Measurements from ENCODE around the gene GRIK4.

GRIK4 gene

GRCh38 chr11:120707663-120708062 is 196.1 kb downstream of the GRIK4 start:
- Histone ChIP-seq H3F3A (ENCODE audit: insufficient read depth, low read length) (no peaks in the 10 kb centered on the region), H3K9me2 (ENCODE audit: low read depth, low read length) (no peaks in the 10 kb centered on the region), H2AFZ (ENCODE audit: low read length) (no peak overlapping the region), H3K4me1 (ENCODE audit: insufficient read depth, low read length, severe bottlenecking) (no peaks in the 10 kb centered on the region), H3K9ac (ENCODE audit: low read length) (no peak overlapping the region), H3K79me2 (ENCODE audit: insufficient read depth, low read length) (no peaks in the 10 kb centered on the region), H3K36me3 (ENCODE audit: insufficient read depth, low read length) (no peaks in the 10 kb centered on the region), H3K27me3 (ENCODE audit: insufficient read depth, low read length) (no peaks in the 10 kb centered on the region; the same call in 1 of the 2 replicates), H3K4me3 (ENCODE audit: low read depth, low read length, poor library complexity, severe bottlenecking) (no peak overlapping the region), H3K9me3 (ENCODE audit: low read length) (no peaks in the 10 kb centered on the region), H3K4me2 (ENCODE audit: low read length) (no peak overlapping the region), H3K27ac (ENCODE audit: low read depth, low read length, poor library complexity, severe bottlenecking) (no peak overlapping the region), H4K20me1 (ENCODE audit: insufficient read depth, low read length) (no peaks in the 10 kb centered on the region)
- TF ChIP-seq EZH2 (IDR thresholded peaks at IDR 0.05; ENCODE audit: borderline replicate concordance, low read length) = no peak
- no peak for TF ChIP-seq CTCF (IDR thresholded peaks at IDR 0.05; ENCODE audit: low read length)

- no peak overlapping the region for H3K4me3 ChIP-seq (ENCODE audit: low read depth, low read length, poor library complexity, severe bottlenecking)
- H3K9me2 ChIP-seq (ENCODE audit: low read depth, low read length) = no peaks in the 10 kb centered on the region
- H3K4me1 ChIP-seq (ENCODE audit: insufficient read depth, low read length, severe bottlenecking) = no peaks in the 10 kb centered on the region
- no peaks in the 10 kb centered on the region for H3K9me3 ChIP-seq (ENCODE audit: low read length)
- no peaks in the 10 kb centered on the region for H3K79me2 ChIP-seq (ENCODE audit: insufficient read depth, low read length)
- no peak overlapping the region for H3K27ac ChIP-seq (ENCODE audit: low read depth, low read length, poor library complexity, severe bottlenecking)
- TF ChIP-seq CTCF (IDR thresholded peaks at IDR 0.05; ENCODE audit: low read length) (no peak), EZH2 (IDR thresholded peaks at IDR 0.05; ENCODE audit: borderline replicate concordance, low read length) (no peak)
- H2AFZ ChIP-seq (ENCODE audit: low read length) = no peak overlapping the region
- no peaks in the 10 kb centered on the region for H4K20me1 ChIP-seq (ENCODE audit: insufficient read depth, low read length)
- no peaks in the 10 kb centered on the region for H3F3A ChIP-seq (ENCODE audit: insufficient read depth, low read length)
- no peaks in the 10 kb centered on the region; the same call in 1 of the 2 replicates for H3K27me3 ChIP-seq (ENCODE audit: insufficient read depth, low read length)
- H3K9ac ChIP-seq (ENCODE audit: low read length) = no peak overlapping the region
- H3K36me3 ChIP-seq (ENCODE audit: insufficient read depth, low read length) = no peaks in the 10 kb centered on the region
- no peak overlapping the region for H3K4me2 ChIP-seq (ENCODE audit: low read length)
Measured at GRCh38 chr11:120708511-120709183, 197.1 kb downstream of the GRIK4 start.

GRCh38 chr11:120709808-120710207 is 198.3 kb downstream of the GRIK4 start:
- Histone ChIP-seq H3K79me2 (ENCODE audit: insufficient read depth, low read length) (no peaks in the 10 kb centered on the region), H3K9ac (ENCODE audit: low read length) (no peak overlapping the region), H3K36me3 (ENCODE audit: insufficient read depth, low read length) (no peaks in the 10 kb centered on the region), H3K27ac (ENCODE audit: low read depth, low read length, poor library complexity, severe bottlenecking) (no peak overlapping the region), H3F3A (ENCODE audit: insufficient read depth, low read length) (no peaks in the 10 kb centered on the region), H2AFZ (ENCODE audit: low read length) (no peak overlapping the region), H3K4me1 (ENCODE audit: insufficient read depth, low read length, severe bottlenecking) (no peaks in the 10 kb centered on the region), H3K27me3 (ENCODE audit: insufficient read depth, low read length) (no peaks in the 10 kb centered on the region; the same call in 1 of the 2 replicates), H3K4me3 (ENCODE audit: low read depth, low read length, poor library complexity, severe bottlenecking) (no peak overlapping the region), H3K9me3 (ENCODE audit: low read length) (no peaks in the 10 kb centered on the region), H3K4me2 (ENCODE audit: low read length) (no peak overlapping the region), H4K20me1 (ENCODE audit: insufficient read depth, low read length) (no peaks in the 10 kb centered on the region), H3K9me2 (ENCODE audit: low read depth, low read length) (no peaks in the 10 kb centered on the region)
- TF ChIP-seq CTCF (IDR thresholded peaks at IDR 0.05; ENCODE audit: low read length) = no peak
- TF ChIP-seq EZH2 (IDR thresholded peaks at IDR 0.05; ENCODE audit: borderline replicate concordance, low read length) = no peak

Data from OCI-LY1 (cell line).